Posterior cingulate gyrus (tissue), 11 donors: Measurements from ENCODE around the gene PPP1R9B.

Experiments
- DNase-seq, 10 donors: peaks; one replicate each; pipeline versions ENCODE4 v3.0.0 to v3.0.0-alpha.2; 2020 to 2021; ENCODE audit warnings: mixed read lengths in 3 of 10
- intact Hi-C: fragments of 100-400 bp; cut with DNase I; formaldehyde crosslinking; loops from one replicate; pipeline ENCODE4 v1.15.1; 2023

Gene PPP1R9B

DNA sequence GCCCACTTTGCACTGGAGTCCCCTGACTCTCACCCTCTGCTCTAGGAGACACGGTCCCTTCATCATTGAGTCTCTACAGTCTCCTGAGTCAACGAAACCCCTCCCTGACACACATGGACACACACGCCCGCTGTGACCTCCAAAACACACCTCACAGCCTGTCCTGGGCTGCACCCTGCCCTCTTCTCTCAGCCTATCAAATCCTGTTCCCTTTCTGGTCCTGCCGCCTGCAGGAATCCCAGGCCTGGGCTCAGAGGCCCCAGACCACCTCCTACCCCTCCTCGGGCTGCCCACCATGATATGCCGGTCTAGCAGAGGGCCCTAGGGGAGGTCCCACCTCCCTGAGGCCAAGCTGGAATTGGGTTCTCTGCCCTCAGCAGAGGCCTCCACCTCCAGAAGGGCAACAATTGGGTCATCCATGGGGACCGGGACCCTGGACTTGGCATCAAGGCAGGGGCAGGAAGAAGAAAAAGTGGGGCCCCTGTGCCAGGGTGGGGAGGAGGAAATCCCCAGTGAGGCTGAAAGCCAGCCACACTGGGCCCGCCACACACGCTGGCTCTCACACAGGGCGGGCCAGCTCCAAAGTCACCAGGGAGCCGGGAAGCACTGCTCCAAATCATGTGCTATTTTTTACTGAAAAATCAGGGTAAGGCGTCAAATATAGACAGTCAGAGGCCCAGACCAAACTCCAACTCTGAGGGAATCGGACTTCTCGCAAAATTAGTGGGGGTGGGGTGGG, 3.4 kb downstream of the PPP1R9B start:
- DNase-seq, result no peak
- intact Hi-C loops, result no loop called here

DNA sequence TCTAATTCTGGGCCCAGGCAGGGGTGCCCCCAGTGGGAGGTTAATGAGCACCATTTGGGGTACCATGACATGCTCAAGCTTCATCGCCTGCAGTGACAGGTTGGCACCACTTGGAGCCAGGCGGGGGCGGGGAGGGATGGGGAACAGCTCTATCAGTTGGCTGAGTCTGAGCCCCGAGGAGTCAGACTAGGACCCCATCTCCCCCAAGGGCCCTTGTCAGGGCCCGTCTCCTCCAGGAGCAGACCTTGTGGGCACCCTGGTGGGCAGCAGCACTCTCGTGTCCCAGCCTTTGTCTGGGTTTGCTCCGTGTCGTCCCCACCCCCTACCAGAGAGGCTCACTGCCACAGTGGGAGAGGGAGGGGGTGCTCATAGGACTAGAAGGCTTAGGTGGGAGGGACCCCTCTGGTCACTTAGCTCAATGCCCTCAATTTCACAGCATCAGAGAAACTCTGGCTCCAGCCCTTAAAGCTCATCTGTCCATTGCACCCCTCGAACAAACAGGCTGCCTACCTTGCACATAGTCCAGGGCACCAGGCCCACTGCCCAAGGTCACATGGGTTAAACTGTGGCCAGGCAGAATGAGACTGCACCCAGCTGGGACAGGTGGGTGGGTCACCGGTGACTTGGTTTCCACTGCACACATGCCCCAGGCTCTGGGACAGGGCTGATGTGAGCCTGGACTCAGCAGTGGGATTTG, 4.1 kb downstream of the PPP1R9B start:
- intact Hi-C loops, result no loop called here
- peak in 2 of 10 donors; percentile 33 to 49 for DNase-seq

DNA sequence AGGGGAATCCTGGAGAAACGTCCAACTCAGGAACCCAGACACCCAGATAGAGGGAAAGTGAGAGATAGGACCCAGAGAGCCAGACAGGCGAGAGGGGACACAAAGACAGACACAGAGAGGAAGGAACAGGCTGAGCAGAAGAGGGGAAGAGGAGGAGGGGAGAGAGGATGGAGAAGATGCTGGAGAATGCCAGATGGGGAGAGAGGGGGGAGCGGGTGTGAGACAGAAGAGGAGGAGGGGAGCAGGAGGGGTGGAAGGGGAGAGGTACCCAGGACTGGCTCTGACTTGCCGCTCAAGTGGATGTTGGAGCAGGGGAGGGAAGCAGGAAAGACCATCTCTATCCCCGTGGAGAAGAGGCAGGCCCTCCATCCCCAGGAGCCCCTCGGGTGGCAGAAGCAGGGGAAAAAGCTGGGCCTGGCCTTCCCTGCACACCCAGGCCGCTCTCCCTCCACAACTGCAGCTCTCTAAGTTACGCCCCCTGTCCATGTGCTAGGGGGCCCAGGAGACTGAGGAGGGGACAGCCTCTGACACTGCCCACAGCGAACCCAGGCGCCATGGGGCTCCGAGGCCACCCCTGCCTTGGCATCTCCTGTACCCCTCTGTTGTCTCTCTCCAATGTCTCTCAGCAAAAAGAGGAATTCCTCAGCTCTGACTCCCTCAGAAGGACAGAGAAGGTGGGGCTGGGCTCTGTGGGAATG, 4.8 kb downstream of the PPP1R9B start:
- intact Hi-C loops, result no loop called here
- peak in 1 of 10 donors; percentile 51 for DNase-seq

DNA sequence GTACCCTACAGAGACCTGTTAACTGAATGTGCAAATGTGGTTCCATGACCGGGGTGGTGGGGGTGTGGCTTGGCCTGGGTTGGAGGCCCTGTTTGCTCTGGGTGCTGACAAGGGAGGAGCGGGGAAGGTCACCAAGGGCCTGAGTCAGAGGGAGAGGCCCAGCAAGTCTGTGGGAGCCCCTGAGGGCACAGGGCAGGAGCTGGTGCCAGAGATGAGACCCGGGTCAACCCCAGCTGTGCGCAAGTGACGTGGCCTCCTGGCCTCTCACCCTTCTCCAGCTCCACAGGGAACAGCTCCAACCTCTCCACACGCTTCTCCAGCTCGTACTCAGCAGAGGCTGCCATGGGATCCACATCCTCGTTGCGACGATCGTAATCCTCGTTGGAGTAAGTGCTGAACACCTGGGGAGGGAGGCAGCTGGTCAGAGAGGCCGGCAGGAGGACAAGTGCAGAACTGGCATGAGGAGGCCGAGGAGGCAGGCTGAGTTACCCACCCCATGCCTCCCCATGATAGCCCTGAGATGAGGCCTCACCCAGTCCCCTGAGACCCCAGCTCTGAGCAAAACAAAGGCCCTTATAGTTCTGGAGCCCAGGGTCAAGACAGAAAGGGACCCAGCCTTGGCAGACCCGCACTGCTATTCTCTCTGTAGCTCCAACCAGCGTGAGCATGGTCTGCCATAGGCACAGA, 5.5 kb downstream of the PPP1R9B start:
- DNase-seq, result peak in 2 of 10 donors; percentile 41 to 75
- intact Hi-C loops, result no loop called here

DNA sequence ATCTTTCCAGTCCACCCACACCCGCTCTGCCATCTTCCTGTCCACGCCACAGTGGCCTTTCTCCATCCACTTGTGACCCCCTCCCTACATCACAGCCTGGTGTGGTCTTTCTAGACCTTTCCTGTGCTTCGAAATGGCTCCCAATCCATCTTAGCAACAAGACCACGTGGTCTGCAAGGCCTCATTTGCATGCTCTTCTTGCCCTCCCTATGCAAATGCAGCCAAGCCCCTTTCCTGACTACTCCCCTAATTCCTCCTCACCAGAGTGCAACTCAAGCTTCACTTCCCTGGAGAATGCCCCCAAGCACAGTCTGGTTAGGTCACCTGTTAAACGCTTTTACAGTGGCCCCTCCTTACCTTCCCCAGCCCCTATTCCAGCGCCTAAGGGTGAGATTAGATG, 6.1 kb downstream of the PPP1R9B start:
- intact Hi-C loops, result no loop called here
- peak in 1 of 10 donors; percentile 21 for DNase-seq

DNA sequence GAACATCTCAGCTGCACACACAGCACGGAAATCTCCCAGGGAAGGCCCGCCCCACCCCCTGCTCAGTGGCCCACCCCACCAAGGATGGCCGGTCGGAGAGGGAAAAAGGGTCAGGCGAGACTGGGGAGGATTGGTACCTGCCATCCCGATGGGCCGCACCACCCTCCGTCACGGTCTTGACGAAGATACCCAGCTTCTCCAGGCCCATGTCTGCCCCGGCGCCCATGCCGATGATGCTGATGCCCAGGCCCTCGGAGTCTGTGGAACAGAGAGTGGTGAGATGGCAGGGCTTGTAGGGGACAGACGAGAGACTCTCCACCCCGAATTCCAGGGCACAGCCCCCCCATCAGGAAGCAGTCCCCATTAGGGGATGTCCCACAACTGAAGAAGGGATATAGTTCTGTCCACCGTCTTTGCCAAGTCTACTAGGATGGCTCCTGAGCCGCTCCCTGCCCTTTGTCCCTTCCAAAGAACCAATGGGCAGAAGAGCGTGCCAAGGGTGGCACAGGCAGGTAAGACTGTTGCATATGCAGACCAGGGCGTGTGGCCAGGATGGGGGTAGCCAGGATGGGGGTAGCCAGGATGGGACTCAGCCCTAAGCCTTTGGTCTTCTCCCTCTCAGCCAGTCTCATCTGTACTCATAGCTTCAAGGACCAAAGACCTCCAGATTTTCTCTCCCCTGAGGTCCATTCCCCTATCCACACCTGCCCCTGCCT, 6.9 kb downstream of the PPP1R9B start:
- intact Hi-C loops, result no loop called here
- peak in 3 of 10 donors; percentile 58 to 78 (median 66) for DNase-seq

DNA sequence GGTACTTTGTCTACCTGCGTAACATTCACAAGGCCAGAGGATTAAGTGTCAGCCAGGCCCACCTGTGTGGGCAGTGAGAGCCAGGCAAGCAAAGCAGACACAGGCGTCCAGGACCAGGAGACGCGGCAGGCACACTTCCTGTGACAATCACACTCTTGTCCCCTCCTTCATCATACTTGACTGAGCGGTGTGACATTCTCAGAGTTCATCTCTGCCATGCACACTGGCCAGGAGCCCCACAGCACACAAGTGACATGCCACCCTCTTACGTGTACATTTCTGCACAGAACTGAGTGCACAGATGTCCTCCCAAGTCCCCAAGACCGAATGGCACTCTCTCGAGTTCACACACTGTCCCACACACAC, 8.7 kb downstream of the PPP1R9B start:
- DNase-seq, result peak in 2 of 10 donors; percentile 19 to 52
- intact Hi-C loops, result no loop called here

DNA sequence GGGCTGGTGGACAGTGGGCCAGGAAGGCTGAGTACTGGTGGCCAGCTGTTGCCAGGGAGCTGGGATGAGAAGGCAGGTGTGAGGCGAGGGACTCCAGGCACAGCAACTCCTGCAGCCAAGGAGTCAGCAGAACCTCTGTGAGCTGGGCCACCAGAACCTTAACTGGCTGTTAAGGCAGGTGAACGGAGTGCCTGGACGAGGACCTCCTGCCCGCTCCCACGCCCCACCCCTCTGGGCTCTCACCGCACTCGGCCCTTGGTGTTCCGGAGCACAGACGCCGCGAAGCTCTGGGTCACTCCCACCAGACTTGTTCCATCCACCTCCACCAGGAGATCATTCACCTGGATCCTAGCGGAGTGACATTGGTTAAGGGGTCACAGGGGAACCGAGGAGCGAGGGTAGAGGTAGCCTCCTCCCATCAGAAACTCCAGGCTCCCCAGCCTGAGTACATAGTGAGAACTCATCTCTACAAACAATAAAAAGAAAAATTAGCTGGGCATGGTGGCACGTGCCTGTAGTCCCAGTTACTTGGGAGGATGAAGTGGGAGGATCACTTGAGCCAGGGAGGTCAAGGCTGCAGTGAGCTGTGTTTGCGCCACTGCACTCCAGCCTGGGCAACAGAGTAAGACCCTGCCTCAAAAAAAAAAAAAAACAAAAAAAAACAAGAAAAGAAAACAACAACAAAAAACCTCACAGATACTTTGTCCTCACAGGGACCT, 9.3 kb downstream of the PPP1R9B start:
- DNase-seq, result peak in 2 of 10 donors; percentile 55 to 62
- intact Hi-C loops, result no loop called here

DNA sequence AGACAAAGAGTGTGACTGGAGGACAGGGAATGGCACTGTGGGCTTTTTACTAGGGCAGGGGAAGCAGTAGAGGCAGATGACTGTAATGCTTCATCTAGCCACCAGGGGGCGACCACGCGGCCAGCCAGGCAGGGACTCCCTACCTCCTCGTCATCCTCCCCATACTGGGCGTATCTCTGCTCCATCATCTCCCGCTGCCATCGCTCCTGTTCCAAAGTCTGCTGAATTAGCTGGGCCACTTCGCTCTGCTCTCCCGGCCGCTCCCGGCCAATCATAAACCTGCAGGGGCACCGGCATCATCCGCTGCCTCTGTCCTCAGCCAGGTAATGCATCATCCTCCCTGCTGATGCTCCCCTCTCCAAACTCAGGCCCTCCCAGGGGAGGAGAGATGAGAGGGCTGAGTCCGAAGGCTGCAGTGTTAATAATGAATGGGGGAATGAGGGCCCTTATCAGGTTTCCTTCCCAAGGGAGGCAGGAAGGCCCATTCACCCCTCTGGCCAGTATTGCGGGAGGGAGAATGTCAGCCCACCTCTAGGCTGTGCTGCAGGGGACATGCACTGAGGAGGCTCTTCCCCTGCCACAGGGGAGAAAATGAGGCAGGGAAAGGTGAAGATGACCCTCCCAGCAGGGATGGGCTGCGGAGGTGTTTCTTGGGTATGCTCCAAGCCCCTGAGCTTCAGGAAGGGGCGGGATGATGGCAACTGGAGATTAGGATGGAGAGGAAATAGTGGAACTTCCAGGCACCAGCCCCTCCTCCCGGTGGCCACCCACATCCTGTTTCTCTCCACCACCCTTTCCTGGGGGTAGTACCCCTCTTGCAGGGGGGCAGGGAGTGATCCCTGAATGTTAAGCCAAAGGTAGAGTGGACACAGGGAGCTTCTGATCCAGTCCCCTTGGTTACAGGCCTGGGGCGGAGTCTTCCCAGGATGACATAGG, 10.3 kb downstream of the PPP1R9B start:
- DNase-seq, result peak in 9 of 10 donors; percentile 66 to 97 (median 84)
- intact Hi-C loops, result loop anchor here (1.0 to 10.0 kb wide), 2 partner anchors 21 to 155 kb away; no protein-coding TSS in a partner anchor

DNA sequence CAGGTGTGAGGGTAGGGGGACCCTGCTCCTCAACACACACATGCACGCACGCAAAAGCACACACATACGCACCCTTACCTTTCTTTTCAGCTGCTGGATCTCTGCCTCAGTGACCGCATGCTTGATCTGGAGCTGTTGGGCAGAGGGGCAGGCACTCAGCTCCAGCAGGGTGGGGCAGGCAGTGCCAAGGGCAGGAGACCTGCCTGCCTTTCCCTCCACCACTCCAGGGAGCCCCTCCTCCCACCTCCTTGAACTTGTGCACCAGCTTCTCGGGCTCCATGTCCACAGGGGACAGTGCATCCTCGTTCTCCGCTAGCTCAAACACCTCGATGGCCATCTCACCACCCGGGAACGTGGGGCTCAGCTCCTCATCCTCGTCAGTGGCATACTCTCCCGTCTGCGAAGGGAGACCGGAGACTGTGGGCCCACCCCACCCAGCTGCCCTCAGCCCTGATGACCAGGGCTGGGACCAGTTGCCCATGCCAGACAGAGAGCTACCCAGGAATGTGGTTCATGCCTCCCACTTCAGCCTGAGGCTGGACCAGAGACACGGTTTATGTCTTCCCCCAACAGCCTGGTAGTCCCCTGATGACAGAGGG, 11.2 kb downstream of the PPP1R9B start:
- intact Hi-C loops, result loop anchor here (10.0 kb wide), 1 partner anchor 156 kb away; no protein-coding TSS in a partner anchor
- peak in 2 of 10 donors; percentile 25 to 31 for DNase-seq

DNA sequence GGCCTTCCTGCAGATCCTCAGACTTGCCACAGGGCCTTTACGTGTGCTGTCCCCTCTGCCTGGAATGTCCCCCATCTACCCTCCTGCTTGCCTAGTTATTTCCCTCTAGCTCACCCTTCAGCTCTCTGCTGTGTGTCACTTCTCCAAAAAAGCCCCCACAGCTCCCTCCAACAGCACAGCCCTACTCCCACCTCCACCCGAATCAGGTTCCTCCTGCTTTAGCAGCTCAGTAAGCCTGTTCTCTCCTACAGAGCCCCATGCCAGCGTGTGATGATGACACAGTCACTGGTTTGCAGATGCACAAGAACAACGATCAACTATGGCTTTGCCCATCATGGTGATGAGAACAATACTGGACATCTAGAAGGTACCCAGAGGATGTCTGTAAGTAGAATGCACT, 13.4 kb downstream of the PPP1R9B start:
- DNase-seq, result peak in 2 of 10 donors; percentile 62 to 87
- intact Hi-C loops, result loop anchor here (10.0 kb wide), 1 partner anchor 158 kb away; no protein-coding TSS in a partner anchor

DNA sequence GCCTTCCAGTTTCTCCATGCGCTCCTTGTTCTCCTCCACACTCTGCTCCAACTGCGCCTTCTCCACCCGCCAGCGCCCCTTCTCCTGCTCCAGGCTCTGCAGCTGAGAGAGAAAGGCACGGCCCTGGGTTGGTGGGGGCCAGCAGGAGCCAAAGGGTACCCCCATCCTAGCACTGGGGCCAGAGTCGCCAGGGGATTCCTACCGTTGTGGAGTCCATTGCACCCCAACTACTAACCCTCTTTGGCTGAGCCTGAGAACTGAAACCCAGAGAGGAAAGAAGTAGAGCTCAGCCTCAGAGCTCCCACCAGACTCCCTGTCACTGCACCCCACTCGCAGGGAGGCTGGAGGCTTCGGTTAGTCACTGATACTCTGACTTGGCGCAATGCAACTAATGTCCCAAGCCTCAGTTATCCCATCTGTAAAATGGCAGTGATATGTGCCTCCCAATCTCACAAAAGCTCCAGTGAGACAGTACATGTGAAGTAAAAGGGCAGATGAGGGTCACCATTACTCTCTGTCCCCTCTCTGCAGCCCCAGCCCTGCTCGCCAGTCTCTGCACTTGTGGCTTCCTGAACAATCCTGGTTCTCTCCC, 14.3 kb downstream of the PPP1R9B start:
- no peak for DNase-seq
- intact Hi-C loops, result loop anchor here (10.0 kb wide), 1 partner anchor 159 kb away; no protein-coding TSS in a partner anchor

DNA sequence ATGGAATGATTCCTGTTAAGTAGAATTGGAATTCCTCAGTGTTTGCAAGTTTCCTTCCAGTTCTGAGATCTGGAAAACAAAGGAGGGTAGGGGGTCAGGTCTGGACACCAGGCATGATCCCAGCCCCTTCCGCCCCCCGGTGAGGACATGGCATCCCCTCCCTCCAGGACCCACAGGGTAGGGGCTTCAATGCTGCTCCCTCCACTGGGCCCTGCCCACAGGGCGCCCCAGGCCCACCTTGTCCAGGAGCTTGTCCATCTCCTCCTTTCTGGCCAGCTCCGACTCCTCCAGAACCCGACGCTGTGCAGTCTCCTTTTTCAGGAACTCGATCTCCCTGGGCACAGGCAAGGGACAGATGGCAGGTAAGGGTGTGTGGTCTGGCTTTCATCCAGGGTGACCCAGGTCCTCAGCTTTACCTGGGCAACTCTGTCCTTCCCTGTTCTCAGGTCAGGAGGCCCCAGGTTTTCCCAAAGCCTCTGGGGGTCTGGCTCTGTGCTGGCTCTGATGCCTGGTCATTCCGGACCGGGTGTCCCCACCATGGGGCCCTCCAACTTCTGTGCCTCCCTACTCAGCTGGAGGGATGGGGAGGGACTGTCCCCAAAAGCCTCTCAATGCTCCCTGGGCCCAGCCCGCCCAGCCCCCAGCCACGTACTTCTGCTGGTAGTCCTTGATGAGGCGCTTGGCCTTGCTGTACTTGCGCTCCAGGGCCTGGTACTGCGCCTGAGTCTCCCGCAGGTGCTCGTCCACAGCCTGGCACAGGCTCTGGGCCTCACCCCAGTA, 15.0 kb downstream of the PPP1R9B start:
- intact Hi-C loops, result loop anchor here (10.0 kb wide), 1 partner anchor 159 kb away; no protein-coding TSS in a partner anchor
- DNase-seq, result no peak

DNA sequence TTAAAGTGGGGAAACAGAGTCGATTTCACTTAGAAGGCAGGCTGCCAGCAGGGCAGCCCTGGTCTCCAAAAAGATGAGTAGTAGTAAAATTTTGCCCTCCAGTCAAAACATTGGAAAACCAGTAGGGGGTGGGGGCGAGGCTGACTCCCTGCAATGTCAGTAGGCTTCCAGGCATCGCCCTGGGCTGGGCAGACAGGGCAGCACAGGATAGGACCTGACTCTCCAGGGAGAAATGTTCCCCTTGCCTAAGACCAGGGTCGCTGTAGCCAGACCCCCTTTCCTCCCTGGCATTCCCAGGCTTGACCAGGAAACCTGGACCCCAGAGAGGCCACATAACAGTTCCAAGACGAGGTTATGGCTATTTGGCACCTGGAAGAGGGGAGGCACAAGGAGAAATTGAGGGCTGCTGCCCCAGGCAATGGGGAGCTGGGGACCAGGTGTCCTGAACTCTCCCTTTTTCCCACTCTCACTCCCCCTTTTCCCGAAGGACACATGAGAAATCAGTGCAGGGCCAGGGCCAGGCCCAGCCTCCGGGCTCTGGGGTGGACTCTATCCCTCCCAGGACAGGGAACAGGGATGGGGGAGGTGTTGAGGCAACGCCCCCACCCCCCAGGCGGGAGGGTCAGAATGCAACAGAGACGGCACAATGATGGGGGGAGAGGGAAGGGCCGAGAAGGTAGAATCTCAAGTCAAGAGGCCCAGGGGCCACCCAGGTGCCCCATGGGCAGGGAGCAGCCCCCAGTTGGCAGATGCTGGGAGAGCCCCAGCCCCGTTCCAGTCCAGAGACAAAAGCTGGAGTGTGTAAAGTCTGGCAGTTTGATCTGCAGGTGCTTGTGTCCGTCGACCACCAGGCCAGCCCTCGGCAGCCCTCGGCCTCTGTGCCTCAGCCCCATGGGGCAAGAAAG, 16.0 kb downstream of the PPP1R9B start:
- peak in 1 of 10 donors; percentile 61 for DNase-seq
- intact Hi-C loops, result loop anchor here (10.0 kb wide), 1 partner anchor 160 kb away; no protein-coding TSS in a partner anchor

DNA sequence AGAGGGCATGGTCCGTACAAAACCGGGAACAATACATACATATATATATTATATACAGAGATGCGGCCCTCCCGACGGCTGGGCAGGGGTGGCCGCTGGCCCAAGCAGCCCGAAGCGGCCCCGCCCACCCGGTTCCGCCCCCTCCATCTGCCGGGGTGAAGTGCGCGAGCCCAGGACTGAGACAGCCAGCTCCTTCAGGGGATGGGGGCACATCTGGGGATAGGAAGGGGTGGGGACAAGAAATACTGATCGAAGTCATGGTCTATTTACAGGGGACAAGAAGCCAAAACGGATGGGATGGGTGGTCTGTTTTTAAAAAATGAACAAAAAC, 16.7 kb downstream of the PPP1R9B start:
- intact Hi-C loops, result loop anchor here (10.0 kb wide), 1 partner anchor 161 kb away; no protein-coding TSS in a partner anchor
- no peak for DNase-seq
